Activated CD4-positive, CD25-positive, alpha-beta regulatory T cell (primary cell): ENCODE measurements around the gene HTR6.
A peak's percentile ranks its signal among the peaks of the same experiment; 100 is the strongest.
"Not testable (repeated sequence)": the region's sequence is repeated elsewhere in the genome, so short reads cannot be mapped to it uniquely, and the experiment has no call there.

Source experiments
- DNase-seq, 4 experiments: peaks; one replicate each; lab custom pipeline; 2025; lab: John Stamatoyannopoulos, UW

HTR6 gene

DNA sequence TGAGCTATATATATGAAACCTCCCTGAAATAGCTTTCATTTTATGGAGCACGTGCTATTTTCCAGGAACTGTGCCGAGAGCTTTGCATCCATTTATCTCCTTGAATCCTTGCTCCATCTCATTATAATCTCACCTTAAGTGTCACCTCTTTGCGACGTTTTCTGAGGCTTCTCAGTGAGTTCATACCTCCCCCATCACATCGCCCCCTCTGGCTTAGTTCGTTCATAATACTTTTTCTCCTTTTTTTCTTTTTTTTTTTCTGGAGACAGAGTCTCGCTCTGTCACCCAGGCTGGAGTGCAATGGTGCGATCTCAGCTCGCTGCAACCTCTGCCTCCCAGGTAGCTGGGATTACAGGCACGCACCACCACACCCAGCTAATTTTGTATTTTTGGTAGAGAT, 25.4 kb upstream of the HTR6 start:
- DNase-seq = not testable (repeated sequence)

DNA sequence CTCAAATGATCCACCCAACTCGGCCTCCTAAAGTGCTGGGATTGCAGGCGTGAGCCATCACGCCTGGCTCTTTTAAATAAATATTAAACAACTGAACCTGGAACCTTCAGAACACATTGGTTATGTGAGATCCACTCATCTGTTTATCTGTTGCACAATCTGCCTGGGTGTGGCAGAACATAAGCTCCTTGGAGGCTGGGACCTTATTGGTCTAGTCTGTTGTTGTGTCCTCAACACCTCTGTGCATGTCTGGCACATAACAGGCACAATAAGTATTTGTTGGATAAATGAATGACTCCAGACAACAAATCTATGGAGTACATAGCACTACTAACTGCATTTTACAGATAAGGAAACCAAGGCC, 24.7 kb upstream of the HTR6 start:
- no peak for DNase-seq

DNA sequence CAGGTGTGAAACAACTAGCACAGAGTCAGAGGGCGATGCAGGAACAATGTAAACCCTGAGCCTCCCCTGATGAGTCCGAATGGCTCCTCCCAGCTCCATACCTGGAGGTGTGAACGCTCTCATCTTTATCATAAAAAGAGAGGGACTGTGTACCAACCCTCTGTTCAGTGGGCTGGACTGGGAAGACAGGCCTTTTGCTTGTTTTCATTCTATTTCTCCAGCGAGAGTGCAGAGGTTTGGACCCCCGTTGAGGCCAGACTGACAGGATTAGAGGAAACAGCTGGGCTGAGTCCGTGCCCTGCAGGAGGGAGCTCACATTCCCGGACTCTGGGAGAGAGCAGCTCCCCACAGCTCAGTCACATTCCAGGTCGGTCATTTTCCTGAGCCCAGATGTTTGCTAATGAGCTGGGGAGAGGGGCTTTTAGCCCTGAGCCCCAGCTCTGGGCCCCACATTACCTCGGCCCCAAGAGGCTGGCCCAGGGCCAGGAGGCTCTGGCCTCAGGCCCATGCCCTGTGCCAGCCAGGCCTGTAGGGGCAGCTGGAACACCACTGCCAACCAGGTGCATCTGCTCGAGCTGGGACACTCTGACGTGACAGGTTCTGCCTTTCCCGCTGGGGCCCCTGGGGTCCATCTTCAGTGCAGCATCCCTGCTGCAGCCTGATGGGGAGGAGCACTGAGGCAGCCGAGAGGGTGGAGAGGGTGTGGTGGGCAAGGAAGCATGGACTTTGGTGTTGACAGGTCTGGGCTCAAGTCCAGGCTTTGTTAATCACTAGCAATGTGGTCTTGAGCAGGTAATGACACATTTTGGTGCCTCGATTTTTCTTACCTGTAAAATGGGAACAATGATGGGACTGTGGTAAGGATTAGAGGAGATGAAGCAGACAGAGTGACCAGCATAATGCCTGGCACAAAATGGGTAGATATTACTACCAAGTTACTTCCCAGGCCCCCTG, 24.0 kb upstream of the HTR6 start:
- no peak for DNase-seq

DNA sequence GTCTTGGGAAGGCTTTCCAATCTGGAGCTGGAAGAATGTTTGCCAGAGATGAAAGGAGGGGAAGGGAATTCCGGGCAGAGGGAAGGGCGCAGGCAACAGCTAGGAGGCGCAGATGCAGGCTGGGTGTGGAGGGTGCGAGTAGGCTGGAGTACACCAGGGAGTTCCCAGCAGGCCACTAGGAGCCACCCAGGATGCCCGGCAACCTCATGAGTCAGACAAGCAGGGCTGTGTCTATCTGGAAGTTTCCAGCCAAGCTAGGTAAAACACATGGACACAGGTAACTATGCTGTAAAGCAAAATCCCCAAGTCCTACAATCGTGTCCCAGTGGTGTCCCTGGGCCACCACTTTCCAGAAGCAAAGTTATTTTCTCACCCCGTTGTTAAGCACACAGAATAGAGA, 21.6 kb upstream of the HTR6 start:
- no peak for DNase-seq

DNA sequence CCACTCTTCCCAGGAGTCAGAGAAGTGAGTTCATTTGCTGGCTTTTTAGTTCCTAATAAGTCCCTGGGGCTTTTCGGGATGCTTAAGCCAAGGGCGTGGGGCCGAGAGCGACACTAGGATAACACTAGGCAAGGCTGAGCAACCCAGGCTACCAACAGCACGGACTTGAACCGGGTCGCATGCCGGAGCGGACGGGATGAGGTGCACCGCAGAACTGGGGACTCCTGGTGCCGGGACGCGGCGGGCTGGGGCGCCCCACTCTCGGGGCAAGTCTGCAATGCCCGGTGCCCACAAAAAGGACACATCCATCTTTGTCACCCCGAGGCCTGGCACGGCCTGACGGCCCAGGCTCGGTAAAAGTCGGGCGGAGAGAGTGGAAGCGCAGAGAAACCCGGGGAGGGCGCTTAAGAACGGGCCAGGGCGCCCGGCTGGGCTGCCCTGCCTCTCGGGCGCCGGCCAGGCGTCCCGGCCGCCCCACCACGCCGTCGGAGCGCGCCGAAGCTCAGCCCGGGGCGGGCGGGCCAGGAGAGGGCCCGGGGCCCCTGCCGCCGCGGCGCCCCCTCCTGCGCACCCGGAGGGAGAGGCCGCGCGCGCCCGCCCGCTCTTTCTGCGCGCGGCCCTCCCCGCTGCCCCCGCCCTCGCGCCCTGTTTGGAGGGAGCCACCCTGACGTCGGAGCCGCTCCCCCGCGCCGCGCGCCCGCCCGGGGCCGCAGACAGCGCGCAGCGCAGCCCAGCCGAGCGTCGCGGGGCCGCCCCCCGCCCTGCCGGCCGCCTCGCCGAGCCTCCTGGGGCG, 20.9 kb upstream of the HTR6 start, which contains the start of gene NBL1:
NBL1 (plus strand) TSS at position 710 of the 793 bp plus-strand sequence. CDS start 10,720 bp downstream, outside the sequence.
- peak in 2 of 4 experiments; percentile 14 to 31 for DNase-seq

DNA sequence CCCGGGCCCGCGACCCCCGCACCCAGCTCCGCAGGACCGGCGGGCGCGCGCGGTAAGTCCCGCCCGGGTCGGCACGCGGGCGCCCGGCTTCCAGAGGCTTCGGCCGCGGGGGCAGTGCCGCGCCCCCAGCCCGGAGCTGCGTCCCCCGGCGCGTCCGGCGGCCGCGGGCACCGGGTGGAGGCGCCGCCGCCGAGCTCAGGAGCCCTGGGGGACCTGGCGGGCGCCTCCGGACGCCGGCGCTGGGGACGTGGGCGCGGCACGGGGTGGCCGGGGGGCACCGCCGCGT, 20.3 kb upstream of the HTR6 start:
- no peak for DNase-seq

DNA sequence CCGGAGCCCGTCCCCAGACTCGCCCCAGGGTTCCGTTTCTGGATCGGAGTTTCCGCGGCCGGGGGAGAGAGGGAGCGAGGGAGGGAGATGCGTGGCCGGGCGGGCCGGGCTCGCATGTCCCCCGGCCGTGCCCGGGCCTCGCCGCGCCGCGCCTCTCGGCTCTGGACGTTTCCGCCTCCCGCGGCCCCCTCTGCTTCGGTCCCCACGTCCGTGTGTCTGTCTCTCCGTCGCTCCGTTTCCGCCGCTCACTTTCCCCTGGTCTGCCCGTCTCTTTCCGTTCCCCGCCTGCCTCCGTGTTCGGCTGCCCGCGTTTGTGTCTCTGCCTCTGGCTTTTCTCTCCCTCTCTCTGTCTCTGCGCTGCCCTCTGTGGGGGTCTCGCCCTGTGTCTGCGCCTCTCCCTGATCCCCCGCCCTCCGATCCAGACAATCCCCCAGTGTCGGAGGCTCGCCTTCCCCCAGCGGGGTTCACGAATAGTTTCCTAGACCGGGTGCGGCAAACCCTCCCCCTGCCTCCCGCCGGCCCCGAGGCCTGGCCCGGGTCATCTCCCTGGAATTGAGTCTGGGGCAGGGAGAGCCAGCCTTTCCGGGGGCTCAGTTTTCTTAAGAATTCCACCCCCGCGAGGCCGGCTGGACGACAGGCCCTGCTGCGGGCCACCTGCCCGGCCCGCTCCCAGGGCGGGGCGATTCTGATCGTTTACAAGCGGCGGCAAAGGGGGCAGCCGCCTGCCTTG, 19.8 kb upstream of the HTR6 start:
- DNase-seq = peak in 2 of 4 experiments; percentile 15

DNA sequence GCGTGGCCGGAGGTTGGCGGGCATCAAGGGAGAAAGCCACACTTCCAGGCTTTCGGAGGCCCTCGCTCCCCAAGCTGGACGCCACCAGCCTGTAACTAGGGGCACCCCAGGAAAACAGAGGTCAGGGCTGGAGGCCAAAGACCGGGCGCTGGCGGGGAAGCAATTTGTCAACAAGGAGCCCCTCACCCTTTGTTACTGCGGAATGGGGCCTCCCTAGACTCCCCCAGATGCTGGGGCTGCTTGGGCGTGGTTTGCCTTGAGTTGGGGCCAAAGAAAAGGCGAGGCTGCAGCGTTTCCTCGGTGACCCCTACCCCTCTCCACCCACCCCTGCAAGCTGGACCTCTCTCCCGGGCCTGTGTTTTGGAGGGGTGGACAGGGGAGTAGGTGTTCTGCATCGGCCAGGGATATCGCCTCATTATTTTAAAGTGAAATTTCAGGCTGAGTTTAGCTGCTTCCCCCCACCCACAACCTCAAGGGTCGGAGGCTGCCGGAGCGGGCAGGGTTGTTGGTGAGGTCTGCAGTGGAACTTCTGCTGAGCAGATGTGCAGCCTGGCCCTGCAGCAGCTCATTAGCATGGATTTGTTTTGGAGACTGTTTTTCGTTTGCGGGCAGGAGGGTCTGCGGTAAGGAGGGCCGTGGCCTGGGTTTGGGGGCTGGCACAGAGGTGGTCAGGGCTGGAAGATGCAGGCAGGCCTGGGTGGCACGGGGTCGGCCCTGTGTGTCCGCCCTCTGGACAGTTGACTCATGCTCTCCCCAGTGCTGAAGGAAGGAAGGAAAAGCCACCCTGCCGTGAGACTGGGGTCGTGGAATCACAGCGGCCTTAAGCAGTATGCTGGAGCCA, 19.0 kb upstream of the HTR6 start:
- no peak for DNase-seq

DNA sequence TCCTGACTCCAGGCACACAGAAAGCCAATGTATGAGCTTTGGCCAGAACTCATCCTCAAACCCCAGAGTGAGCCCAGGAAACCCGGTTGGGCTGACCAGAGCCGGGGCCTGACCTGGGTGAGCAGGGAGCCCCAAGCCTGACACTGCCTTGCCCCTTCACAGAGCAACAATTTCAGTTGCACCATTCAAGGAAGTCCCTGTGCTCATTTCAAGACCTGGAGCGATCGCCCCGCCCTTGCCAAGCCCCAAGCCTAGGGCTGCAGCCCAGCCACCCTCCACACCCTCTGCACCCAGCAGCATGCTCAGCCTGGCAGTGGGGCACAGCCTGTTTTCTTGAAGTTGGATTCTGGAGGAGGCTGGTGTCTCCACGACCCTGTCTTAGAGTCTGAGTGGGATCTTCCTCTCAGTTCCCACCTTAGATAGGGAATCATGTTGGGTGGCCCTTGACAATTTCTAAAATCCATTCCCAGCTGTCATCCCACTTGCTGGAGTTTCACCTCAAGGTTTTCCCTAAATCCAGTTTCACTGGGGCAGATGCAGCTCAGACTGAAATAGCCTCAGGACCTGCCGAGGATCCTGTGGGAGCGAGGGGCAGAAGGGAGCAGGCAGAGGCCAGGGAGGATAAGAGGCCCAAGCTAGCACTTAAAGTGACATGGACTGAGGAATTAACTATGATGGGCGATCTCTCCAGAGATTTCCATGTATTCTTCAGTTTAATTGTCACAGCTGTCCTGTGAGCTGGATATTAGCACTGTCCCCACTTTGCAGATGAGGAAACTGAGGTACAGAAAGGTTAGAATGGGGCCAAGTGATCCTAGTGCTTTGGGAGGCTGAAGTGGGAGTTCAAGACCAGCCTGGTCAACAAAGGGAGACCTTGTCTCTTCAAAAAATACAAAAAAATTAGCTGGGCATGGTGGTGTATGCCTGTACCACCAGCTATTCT, 18.0 kb upstream of the HTR6 start:
- DNase-seq = no peak

DNA sequence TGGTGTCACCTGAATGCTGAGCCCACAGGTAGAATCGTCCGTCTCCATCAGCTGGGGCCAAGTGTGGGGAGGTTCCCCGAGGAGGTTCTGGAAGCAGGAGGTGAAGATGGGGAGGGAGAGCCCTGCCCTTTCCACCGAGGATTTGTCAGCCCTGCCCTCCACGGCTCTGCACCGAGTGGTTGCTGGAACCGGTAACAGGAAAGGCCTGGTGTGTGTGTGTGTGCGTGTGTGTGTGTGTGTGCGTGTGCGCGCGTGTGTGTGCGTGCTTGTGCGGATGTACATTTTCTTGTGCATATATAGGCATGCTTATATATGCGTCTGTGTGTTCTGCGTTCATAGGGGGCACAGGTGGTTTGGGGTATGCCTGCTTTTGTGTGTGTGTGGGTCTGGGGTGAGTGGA, 17.0 kb upstream of the HTR6 start:
- no peak for DNase-seq

DNA sequence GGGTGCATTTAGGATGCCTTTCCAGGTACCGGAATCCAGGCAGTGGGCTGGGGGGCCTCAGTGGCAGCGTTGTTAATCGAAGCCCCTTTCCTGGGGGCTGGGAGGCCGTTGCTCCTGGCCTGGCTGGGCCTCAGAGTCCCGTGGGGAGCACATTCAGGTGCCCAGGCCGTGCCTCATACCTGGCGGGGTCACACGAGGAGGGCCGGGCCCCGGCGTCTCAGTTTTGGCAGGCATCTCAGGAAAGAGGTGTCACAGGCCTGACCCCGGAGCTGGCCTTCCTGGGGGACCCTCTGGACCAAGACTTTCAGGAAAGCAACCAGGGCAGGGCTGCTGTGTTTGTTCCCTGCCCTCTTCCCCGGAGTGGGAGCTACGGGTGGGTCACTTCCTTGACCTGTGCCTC, 16.4 kb upstream of the HTR6 start:
- DNase-seq = no peak

DNA sequence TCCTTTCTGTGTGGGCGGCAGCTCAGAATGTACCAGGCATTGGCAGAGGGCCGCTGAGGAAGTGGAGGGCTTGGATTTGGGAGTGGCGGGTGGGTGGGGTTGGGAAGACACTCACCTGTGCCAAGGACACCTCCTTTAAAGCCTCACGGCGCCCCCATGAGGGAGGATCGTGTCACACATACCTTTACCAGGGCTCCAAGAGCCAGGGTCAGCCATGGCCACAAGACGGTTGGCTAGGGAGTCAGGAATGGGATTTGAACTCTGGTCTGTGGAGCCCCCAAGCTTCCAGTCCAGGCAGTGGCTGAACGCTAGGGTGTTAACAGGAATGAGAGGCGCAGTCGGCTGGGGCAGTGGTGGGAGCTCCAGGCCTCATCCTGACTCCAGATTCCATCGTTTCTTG, 16.0 kb upstream of the HTR6 start:
- no peak for DNase-seq

DNA sequence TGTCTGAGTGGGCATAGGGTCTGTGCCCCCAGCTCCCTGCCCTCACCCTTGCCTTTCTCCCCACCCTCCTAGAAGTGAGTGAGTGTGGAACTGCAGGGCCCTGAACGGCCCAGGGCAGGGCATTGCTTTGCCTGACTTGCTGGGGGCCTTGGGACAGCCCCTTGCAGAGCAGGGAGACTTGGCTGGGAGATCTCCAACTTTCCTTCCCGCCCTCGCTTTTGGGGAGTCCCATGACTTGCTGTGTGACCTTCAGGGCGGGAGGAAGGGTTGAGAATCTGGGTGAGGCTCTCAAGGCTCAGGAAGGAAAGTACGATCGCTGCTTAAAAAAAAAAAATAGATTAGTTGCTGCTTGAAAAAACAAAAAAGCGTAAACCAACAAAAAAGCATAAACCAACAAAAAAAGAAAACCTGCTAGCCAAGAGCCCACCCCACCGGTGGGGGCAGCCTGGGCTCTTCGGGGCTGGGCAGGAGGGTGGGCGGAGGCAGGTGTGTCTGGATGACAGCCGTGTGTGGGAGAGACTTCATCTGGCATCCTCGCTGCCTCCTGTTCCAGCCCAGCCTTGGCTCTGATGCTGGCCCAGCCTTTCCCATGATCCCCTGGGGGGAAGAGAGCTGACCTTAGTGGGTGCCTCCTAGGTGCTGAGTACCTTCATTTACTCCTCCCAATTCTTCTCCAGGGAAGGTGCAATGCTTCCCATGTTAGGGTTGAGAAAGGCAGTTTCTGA, 14.1 kb upstream of the HTR6 start:
- no peak for DNase-seq

DNA sequence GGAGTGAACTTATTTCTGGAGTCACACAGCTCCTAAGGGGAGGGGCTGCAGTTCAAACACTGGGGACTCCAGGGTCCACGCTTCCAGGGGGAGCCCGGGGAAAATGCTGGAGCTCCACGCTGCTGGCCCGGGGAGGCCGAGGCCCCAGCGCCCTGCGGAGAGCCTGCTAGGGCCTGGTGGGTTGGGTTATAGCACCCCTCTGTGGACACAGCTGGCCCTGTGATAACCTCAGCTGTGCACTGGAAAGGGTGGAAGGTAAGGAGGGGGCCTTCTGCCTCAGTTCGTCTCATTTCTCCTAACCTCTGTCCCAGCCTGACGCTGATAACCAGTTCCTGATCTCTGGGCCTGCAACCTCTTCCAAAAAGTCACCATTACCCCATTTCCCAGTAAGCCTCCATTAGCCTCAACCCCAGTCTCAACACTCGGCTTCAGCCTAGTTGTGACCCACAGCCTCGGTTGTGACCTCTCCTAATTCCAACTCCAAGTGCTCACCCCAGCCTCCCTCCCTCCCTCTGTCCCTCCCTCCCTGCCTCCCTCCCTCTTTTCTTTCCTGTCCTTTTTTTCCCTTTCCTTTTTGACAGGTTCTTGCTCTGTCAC, 13.4 kb upstream of the HTR6 start:
- DNase-seq = no peak

DNA sequence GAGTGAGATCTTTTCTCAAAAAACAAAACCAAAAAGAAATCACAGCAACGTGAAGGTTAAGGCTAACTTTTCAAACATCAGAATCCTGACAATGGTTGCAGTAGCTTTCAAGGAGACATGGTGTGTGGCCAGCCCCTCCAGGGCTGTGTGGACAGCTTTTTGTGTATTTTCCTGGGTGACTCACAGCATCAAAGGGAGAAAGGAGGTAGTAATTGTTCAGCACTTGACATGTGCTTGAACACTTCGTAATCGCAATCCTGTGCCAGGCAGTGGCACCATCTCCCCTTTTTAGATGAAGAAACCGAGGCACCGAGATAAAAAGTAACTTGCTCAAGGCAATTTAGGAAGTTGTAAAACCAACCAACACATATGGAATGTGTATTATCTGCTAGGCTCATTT, 10.3 kb upstream of the HTR6 start:
- no peak for DNase-seq

DNA sequence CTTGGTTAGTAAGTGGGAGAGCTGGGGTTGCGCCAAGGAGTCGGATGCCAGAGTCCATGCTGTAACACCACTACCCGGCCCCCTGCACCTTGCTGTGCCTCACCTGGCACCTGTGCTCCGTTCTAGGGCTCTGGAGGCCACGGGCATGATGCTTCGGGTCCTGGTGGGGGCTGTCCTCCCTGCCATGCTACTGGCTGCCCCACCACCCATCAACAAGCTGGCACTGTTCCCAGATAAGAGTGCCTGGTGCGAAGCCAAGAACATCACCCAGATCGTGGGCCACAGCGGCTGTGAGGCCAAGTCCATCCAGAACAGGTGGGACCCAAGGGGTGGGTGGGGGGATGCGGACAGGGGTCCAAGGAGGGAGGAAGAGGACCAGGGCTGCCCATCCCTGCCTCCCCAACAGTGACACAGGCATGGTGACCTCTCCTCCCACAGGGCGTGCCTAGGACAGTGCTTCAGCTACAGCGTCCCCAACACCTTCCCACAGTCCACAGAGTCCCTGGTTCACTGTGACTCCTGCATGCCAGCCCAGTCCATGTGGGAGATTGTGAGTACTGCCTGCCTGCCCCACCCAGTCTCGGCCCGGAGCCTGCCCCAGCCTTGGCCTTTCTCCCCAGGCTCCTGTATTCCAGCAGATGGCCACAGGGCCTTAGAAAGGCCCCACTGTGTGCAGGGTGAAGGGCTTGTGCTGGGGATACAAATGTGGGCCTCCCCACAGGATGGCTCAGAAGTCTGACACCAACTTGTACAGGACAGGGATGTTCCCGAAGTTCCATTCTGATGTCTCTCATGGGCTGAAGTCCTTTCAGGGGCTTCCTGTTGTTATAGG, 9.6 kb upstream of the HTR6 start:
- DNase-seq = no peak

DNA sequence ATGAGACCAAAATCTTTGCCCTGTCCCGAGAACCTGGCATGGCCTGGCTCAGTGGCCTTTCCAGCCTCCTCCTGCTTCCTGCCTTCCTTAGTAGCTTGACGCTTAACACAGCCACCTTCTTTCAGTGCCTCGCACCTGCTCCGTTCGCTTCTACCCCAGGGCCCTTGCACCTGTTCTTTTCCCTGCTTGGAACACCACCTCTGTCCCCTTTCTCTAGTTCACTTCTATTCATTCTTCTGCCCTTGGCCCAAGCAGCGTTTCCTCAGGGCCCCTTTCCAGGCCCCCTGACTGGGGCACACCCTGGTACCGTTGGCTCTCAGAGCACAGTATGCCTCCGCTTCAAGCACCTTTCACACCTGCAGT, 9.0 kb upstream of the HTR6 start:
- no peak for DNase-seq

DNA sequence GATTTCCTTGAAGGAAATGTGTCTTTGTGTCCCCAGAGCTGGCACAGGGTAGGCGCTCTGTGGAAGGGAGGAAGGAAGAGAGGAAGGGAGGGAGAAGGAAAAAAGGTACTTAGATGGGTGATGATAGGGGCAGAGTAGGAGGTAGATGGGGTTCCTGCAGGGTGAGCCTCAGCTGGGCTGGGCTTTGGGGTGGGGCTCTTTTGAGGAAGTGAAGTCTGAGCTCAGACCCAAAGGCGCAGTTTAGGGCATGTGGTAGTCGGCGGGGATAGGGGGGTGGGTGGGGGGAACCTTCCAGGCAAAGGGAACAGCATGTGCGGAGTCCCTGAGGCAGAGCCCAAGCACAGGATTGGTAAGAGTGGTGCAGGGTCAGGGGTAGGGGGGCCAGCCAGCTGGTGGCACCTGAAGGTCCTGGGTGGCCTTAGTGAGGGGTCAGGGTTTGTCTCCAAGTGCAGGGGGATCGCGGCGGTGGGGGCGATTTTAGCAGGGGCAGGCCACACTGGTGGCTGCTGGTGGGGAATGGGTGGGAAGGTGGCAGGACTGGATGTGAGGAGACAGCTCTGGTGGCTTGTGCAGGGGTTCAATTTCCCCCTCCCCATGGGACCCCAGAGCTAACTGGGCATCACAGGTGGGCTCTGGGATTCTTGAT, 8.4 kb upstream of the HTR6 start:
- no peak for DNase-seq
